Measurements from ENCODE around the gene GCAT. TPM values are rescaled to one million over a fixed set of nuclear protein-coding genes. Genes with fewer than 3 reads are reported as not detected.

The GCAT gene
- 32.9 and 35.0 TPM in 2 replicates for total RNA-seq

GRCh38 chr22:37807410-37808293, at the start of gene GCAT:
Gene GCAT (plus strand): TSS chr22:37807934. CDS start chr22:37807968, 34 bp downstream.

GRCh38 chr22:37823134-37823985, 15.6 kb downstream of the GCAT start, which contains the start of gene GALR3:
Gene GALR3 (plus strand): TSS chr22:37823382. CDS start chr22:37823407, 25 bp downstream.

GRCh38 chr22:37849089-37849751, 41.5 kb downstream of the GCAT start, which contains the start of gene EIF3L:
Gene EIF3L (plus strand): TSS chr22:37849419. CDS start chr22:37849450, 31 bp downstream.

Other genes with a start within 250 kb of the GCAT start
- gene CDC42EP1, start 247.5 kb upstream of the GCAT start, total RNA-seq = 90.3 and 92.3 TPM in 2 replicates
- gene LGALS2, start 227.8 kb upstream of the GCAT start, total RNA-seq = not detected in 2 replicates
- 31.6 and 34.8 TPM in 2 replicates for gene GGA1, start 199.1 kb upstream of the GCAT start, total RNA-seq
- 14.3 and 16.1 TPM in 2 replicates for gene SH3BP1, start 168.3 kb upstream of the GCAT start, total RNA-seq
- 17.3 and 18.1 TPM in 2 replicates for gene PDXP, start 149.2 kb upstream of the GCAT start, total RNA-seq
- gene LGALS1, start 132.3 kb upstream of the GCAT start, total RNA-seq = 7,107 and 10,121 TPM in 2 replicates
- gene NOL12, start 121.6 kb upstream of the GCAT start, total RNA-seq = 21.9 and 41.2 TPM in 2 replicates
- 147 and 167 TPM in 2 replicates for gene TRIOBP, start 110.9 kb upstream of the GCAT start, total RNA-seq
- gene GALR3, start 15.4 kb downstream of the GCAT start, total RNA-seq = not detected in 2 replicates
- 19.0 and 30.0 TPM in 2 replicates for gene ANKRD54, start 36.4 kb downstream of the GCAT start, total RNA-seq
- gene EIF3L, start 41.5 kb downstream of the GCAT start, total RNA-seq = 432 and 441 TPM in 2 replicates
- gene MICALL1, start 98.4 kb downstream of the GCAT start, total RNA-seq = 29.3 and 42.8 TPM in 2 replicates
- 0.32 TPM in 1 of 2 replicates, not detected in the other for gene C22orf23, start 145.7 kb downstream of the GCAT start, total RNA-seq
- gene POLR2F, start 145.8 kb downstream of the GCAT start, total RNA-seq = 75.5 and 93.0 TPM in 2 replicates
- gene SOX10, start 176.6 kb downstream of the GCAT start, total RNA-seq = not detected in 2 replicates
- gene PICK1, start 249.5 kb downstream of the GCAT start, total RNA-seq = 11.4 and 14.1 TPM in 2 replicates

Measured in cardiac atrium fibroblast (primary cell).